ENCODE results near the gene FBXO31. TPM values are rescaled to one million over a fixed set of nuclear protein-coding genes. Genes with fewer than 3 reads are reported as not detected.

The FBXO31 gene
- total and polyA plus RNA-seq, 10 of the 15 experiments (the other 5 are each of a cell fraction or from before 2014, with no cell fraction given), result 0.19 to 33.1 (median 10.3) TPM

DNA sequence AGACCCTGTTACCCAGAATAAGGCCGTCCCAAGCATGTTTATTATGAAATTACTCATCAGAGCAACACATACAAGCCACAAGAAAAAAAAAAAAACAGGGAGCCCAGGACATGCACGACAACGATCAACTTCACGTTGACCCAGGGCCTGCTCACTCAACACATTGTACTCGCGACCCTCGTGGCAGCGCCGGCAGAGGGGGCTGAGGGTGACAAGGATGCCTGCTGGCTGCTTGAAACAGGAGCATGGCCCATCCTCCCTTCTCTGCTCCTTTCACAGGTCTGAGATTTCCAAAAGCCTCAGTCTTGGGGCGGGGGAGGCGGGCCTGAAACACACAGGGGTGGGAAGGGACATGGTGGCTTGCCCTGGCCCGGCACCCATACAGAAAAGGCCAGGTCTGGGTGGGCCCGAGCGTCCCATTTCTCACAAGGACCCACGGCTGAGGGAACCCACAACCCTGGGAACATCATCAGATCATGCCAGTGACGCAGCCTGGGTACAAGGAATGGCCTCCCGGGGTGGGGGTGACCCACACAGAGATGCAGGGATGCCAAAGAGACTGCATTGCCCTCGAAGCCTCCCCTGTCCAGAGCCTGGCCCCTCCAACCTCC lies 45.3 kb downstream of the FBXO31 start:
- Histone ChIP-seq H3K27ac (ENCODE audit: control insufficient read depth, insufficient read depth) (no peak overlapping the region), H2AFZ (ENCODE audit: control insufficient read depth, low read depth, low read length) (no peak overlapping the region), H3K36me3 (ENCODE audit: control insufficient read depth in 2 of 2, insufficient read depth in 2 of 2, low read length in 1 of 2) (peaks cover 0 to 25% of the 10 kb centered on the region in 2 experiments; a peak in 3 of 4 replicates), H4K20me1 (ENCODE audit: control insufficient read depth, insufficient read depth) (no peaks in the 10 kb centered on the region), H3K4me1 (ENCODE audit: control insufficient read depth, insufficient read depth, low read length) (peaks cover 4% of the 10 kb centered on the region; the same call in 1 of the 2 replicates), H3K4me3 (no peak overlapping the region), H3K27me3 (replicated peaks in 1 of 2; ENCODE audit: control insufficient read depth in 2 of 2, insufficient read depth in 2 of 2, low read length in 1 of 2) (no peaks in the 10 kb centered on the region), H3K4me2 (ENCODE audit: control insufficient read depth, insufficient read depth) (no peak overlapping the region), H3K9me3 (replicated peaks; ENCODE audit: control insufficient read depth, insufficient read depth, low read length) (no peaks in the 10 kb centered on the region), H3K9ac (ENCODE audit: control insufficient read depth, insufficient read depth, low read length) (no peak overlapping the region), H3K79me2 (ENCODE audit: control insufficient read depth, insufficient read depth, low read length) (no peaks in the 10 kb centered on the region)
- ChIA-PET RAD21 (ENCODE audit: unreplicated experiment) (no interaction called here), CTCF (no interaction called here), POLR2A (no interaction called here), SMC1A (ENCODE audit: uncharacterized antibody, unreplicated experiment) (no interaction called here)
- ATAC-seq, result no peak
- DNase-seq (ENCODE audit: low read depth, low spot score), result no peak
- intact Hi-C loops (cut with micrococcal nuclease; ENCODE audit: unreplicated experiment) (no loop called here), in situ Hi-C loops (cut with MboI) (no loop called here)
- no TSS peak for BruUV-seq (replicated peaks)
- WGBS (ENCODE audit: insufficient coverage, insufficient replicate concordance, low lambda C conversion rate, missing lambda C conversion rate), result 89% methylated on average over 17 of the region's 18 CpGs
- no peak for FAIRE-seq
- TF ChIP-seq, protein P1, sequence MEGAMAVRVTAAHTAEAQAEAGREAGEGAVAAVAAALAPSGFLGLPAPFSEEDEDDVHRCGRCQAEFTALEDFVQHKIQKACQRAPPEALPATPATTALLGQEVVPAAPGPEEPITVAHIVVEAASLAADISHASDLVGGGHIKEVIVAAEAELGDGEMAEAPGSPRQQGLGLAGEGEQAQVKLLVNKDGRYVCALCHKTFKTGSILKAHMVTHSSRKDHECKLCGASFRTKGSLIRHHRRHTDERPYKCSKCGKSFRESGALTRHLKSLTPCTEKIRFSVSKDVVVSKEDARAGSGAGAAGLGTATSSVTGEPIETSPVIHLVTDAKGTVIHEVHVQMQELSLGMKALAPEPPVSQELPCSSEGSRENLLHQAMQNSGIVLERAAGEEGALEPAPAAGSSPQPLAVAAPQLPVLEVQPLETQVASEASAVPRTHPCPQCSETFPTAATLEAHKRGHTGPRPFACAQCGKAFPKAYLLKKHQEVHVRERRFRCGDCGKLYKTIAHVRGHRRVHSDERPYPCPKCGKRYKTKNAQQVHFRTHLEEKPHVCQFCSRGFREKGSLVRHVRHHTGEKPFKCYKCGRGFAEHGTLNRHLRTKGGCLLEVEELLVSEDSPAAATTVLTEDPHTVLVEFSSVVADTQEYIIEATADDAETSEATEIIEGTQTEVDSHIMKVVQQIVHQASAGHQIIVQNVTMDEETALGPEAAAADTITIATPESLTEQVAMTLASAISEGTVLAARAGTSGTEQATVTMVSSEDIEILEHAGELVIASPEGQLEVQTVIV (IDR thresholded peaks at IDR 0.05; ENCODE audit: borderline replicate concordance, partially characterized antibody), result no peak
- TF ChIP-seq CREB1 (IDR thresholded peaks at IDR 0.05; ENCODE audit: low read depth) (no peak), WRNIP1 (IDR thresholded peaks at IDR 0.05; ENCODE audit: borderline replicate concordance, low read depth, low read length) (no peak), SRF (IDR thresholded peaks at IDR 0.05; ENCODE audit: low read depth in 2 of 2, low read length in 2 of 2) (no peak), ZNF207 (IDR thresholded peaks at IDR 0.05; ENCODE audit: borderline replicate concordance) (no peak), SMC3 (IDR thresholded peaks at IDR 0.05; ENCODE audit: borderline replicate concordance, low read length) (no peak), RBBP5 (conservative IDR thresholded peaks at IDR 0.05) (no peak), NFYA (IDR thresholded peaks at IDR 0.05; ENCODE audit: borderline replicate concordance, low read depth, low read length) (no peak), NR2F1 (conservative IDR thresholded peaks at IDR 0.05) (no peak), STAT3 (IDR thresholded peaks at IDR 0.05; ENCODE audit: low read depth, low read length) (no peak), SP1 (IDR thresholded peaks at IDR 0.05; ENCODE audit: low read depth, low read length) (no peak), YY1 (IDR thresholded peaks at IDR 0.05; ENCODE audit: low read depth, low read length) (no peak)
- TF ChIP-seq, protein P2, sequence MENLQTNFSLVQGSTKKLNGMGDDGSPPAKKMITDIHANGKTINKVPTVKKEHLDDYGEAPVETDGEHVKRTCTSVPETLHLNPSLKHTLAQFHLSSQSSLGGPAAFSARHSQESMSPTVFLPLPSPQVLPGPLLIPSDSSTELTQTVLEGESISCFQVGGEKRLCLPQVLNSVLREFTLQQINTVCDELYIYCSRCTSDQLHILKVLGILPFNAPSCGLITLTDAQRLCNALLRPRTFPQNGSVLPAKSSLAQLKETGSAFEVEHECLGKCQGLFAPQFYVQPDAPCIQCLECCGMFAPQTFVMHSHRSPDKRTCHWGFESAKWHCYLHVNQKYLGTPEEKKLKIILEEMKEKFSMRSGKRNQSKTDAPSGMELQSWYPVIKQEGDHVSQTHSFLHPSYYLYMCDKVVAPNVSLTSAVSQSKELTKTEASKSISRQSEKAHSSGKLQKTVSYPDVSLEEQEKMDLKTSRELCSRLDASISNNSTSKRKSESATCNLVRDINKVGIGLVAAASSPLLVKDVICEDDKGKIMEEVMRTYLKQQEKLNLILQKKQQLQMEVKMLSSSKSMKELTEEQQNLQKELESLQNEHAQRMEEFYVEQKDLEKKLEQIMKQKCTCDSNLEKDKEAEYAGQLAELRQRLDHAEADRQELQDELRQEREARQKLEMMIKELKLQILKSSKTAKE (IDR thresholded peaks at IDR 0.05; ENCODE audit: low read depth, poor library complexity, severe bottlenecking), result no peak
- TF ChIP-seq, protein P3, sequence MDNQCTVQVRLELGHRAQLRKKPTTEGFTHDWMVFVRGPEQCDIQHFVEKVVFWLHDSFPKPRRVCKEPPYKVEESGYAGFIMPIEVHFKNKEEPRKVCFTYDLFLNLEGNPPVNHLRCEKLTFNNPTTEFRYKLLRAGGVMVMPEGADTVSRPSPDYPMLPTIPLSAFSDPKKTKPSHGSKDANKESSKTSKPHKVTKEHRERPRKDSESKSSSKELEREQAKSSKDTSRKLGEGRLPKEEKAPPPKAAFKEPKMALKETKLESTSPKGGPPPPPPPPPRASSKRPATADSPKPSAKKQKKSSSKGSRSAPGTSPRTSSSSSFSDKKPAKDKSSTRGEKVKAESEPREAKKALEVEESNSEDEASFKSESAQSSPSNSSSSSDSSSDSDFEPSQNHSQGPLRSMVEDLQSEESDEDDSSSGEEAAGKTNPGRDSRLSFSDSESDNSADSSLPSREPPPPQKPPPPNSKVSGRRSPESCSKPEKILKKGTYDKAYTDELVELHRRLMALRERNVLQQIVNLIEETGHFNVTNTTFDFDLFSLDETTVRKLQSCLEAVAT (IDR thresholded peaks at IDR 0.05), result no peak
- TF ChIP-seq, protein P4, sequence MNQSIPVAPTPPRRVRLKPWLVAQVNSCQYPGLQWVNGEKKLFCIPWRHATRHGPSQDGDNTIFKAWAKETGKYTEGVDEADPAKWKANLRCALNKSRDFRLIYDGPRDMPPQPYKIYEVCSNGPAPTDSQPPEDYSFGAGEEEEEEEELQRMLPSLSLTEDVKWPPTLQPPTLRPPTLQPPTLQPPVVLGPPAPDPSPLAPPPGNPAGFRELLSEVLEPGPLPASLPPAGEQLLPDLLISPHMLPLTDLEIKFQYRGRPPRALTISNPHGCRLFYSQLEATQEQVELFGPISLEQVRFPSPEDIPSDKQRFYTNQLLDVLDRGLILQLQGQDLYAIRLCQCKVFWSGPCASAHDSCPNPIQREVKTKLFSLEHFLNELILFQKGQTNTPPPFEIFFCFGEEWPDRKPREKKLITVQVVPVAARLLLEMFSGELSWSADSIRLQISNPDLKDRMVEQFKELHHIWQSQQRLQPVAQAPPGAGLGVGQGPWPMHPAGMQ (IDR thresholded peaks at IDR 0.05; ENCODE audit: borderline replicate concordance), result no peak
- TF ChIP-seq, protein P5, sequence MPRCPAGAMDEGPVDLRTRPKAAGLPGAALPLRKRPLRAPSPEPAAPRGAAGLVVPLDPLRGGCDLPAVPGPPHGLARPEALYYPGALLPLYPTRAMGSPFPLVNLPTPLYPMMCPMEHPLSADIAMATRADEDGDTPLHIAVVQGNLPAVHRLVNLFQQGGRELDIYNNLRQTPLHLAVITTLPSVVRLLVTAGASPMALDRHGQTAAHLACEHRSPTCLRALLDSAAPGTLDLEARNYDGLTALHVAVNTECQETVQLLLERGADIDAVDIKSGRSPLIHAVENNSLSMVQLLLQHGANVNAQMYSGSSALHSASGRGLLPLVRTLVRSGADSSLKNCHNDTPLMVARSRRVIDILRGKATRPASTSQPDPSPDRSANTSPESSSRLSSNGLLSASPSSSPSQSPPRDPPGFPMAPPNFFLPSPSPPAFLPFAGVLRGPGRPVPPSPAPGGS (IDR thresholded peaks at IDR 0.05; ENCODE audit: borderline replicate concordance, insufficient read depth, low read depth, low read length, poor library complexity, severe bottlenecking), result no peak
